Brain microvascular endothelial cell (primary cell): ENCODE data around the gene CLBA1.

Experiments
- DNase-seq: peaks from one replicate; pipeline ENCODE4 v3.0.0-alpha.2; 2020
- H3K27ac ChIP-seq: fragments of 250-450 bp; sonication (Bioruptor Pico); 2 replicates; pipeline ENCODE4 v1.5.1; 2020; ENCODE audit warnings: mild to moderate bottlenecking, moderate library complexity
- H3K27me3 ChIP-seq: fragments of 250-450 bp; sonication (Bioruptor Pico); replicated peaks from 2 replicates; pipeline ENCODE4 v1.5.1; 2020; ENCODE audit warnings: mild to moderate bottlenecking
- H3K36me3 ChIP-seq: fragments of 250-450 bp; sonication (Bioruptor Pico); replicated peaks from 2 replicates; pipeline ENCODE4 v1.5.1; 2020; ENCODE audit warnings: mild to moderate bottlenecking
- H3K4me3 ChIP-seq: 2 replicates; pipeline ENCODE4 v1.5.1; 2011; ENCODE audit warnings: low read depth, mild to moderate bottlenecking, control low read depth, low read length, moderate library complexity
- in situ Hi-C: cut with HindIII; loops from 2 replicates; pipeline ENCODE4 v1.10.0; 2017; ENCODE audit warnings: low sequenced_read_pairs, low pct_ligation_motif_present
- TF ChIP-seq, protein P1 (sequence below): IDR thresholded peaks from 2 replicates; pipeline ENCODE4 v1.5.1; 2011; ENCODE audit warnings: low read depth, mild to moderate bottlenecking, moderate library complexity, low read length, control low read depth, inconsistent platforms; ENCODE audit errors: missing control alignments

The CLBA1 gene

DNA sequence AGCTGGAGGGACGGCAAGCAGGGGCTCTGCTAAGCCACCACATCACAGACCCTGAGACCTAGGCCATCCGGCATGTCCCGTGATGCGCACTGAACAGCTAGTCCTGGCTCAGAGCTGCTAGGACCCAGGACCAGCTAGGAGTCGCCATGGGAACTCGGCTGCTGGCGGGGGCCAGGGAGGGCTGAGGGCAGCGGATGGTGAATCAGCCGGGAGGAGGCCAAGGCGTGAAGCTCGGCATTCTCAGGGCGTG is 12.5 kb upstream of the CLBA1 start:
- TF ChIP-seq, protein P1, sequence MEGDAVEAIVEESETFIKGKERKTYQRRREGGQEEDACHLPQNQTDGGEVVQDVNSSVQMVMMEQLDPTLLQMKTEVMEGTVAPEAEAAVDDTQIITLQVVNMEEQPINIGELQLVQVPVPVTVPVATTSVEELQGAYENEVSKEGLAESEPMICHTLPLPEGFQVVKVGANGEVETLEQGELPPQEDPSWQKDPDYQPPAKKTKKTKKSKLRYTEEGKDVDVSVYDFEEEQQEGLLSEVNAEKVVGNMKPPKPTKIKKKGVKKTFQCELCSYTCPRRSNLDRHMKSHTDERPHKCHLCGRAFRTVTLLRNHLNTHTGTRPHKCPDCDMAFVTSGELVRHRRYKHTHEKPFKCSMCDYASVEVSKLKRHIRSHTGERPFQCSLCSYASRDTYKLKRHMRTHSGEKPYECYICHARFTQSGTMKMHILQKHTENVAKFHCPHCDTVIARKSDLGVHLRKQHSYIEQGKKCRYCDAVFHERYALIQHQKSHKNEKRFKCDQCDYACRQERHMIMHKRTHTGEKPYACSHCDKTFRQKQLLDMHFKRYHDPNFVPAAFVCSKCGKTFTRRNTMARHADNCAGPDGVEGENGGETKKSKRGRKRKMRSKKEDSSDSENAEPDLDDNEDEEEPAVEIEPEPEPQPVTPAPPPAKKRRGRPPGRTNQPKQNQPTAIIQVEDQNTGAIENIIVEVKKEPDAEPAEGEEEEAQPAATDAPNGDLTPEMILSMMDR: no peak
- peak; percentile 94 for DNase-seq
- H3K27ac ChIP-seq: peak overlapping the region; percentile 6
- no peak overlapping the region for H3K4me3 ChIP-seq
- no peaks in the 10 kb centered on the region for H3K36me3 ChIP-seq
- in situ Hi-C loops: no loop called here
- H3K27me3 ChIP-seq: no peaks in the 10 kb centered on the region

DNA sequence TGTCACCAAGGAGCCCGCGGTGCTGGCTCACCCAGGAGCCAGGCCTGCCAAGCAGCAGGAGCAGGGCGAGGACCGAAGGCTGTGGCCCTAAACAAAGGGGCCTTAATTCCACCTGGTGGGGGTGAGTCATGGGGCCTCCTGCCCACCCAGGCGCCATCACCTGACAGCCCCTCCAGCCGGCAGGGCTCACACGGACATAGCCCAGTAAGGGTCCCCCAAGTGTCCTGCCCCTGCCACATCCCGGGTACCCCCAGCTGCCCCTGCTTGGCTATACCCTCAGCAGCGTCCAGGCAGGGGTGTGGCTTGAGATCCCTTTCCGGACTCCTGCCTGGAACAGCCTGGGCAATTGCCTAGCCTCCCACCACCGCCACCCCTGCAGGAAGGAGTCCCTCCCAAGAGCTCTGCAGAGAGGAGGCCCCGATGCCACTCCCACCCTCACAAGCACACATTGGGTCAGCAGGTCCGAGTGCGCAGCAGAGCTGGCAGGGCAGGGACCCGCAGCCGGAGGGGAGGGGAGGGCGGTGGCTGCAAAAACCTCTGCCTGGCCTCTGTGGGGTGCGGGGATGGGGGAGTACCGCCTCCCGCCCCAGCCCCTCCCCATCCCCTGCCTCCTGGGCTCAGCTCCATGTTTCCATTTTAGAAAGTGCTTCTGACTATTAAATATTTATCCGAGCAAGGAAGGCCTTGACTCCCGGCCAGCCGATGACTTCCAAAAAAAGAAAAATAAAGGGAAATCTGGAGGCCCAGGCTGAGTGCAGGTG is 12.0 kb upstream of the CLBA1 start:
- in situ Hi-C loops: no loop called here
- H3K27me3 ChIP-seq: no peaks in the 10 kb centered on the region
- H3K36me3 ChIP-seq: no peaks in the 10 kb centered on the region
- H3K4me3 ChIP-seq: peak overlapping the region; percentile 1
- no peak for DNase-seq
- TF ChIP-seq, protein P1: no peak
- H3K27ac ChIP-seq: peak overlapping the region; percentile 8

DNA sequence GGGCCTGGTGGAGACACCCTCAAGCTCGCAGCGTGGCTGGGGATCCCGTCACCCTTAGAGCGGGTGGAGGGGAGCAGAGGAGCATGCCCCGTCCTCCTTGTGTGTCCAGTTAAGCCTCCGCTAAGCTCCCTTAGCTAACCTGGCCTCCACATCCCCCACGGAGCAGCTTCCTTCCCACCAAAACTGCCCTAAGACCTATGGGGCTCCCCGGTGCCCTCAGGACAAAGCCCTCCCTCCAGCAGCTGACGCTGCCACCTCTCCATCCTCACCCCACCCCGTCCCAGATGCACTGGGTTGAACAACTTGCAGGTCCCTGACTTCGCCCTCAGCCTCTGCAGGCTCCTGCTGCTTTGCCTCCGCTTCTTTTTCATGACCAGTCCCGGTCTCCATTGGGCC is 11.4 kb upstream of the CLBA1 start:
- DNase-seq: no peak
- TF ChIP-seq, protein P1: no peak
- Histone ChIP-seq H3K36me3 (no peaks in the 10 kb centered on the region), H3K27ac (no peak overlapping the region), H3K27me3 (no peaks in the 10 kb centered on the region), H3K4me3 (no peak overlapping the region)
- in situ Hi-C loops: no loop called here

DNA sequence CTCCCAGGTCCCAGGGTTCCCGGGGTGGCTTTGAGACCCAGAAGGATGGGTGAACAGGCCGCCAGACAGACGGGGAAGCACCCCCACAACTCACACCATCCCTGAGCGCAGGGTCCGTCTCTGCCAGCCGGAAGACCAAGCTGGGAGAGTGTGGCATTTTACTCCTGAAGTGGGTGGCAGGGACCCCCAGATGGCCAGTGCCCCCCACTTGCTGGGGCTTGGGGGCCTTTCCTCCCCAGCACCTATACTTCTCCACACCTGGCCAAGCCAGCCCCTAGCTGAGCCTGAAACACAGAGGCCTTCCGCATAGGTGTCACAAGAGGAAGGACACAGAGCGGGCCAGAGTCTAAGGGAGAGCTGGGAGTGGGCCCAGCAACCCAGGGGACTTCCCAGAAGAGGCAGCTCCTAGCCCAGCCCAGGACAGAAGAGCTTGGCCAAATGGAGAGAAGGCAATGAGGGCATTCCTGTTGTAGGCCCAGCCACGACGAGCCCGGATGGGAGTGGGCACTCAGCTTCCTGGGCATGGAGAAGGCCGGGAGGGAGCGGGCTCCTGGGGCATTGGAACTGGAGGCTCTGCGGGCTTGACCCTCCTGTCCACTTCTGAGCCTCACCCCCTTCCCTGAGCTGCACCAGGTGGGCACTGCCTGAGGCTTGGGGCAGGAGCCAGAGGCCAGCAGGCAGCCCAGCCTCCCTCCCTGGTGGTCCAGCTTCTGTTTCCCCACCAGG is 10.8 kb upstream of the CLBA1 start:
- H3K27me3 ChIP-seq: no peaks in the 10 kb centered on the region
- no peak overlapping the region for H3K4me3 ChIP-seq
- H3K27ac ChIP-seq: no peak overlapping the region
- TF ChIP-seq, protein P1: no peak
- in situ Hi-C loops: no loop called here
- no peaks in the 10 kb centered on the region for H3K36me3 ChIP-seq
- no peak for DNase-seq

DNA sequence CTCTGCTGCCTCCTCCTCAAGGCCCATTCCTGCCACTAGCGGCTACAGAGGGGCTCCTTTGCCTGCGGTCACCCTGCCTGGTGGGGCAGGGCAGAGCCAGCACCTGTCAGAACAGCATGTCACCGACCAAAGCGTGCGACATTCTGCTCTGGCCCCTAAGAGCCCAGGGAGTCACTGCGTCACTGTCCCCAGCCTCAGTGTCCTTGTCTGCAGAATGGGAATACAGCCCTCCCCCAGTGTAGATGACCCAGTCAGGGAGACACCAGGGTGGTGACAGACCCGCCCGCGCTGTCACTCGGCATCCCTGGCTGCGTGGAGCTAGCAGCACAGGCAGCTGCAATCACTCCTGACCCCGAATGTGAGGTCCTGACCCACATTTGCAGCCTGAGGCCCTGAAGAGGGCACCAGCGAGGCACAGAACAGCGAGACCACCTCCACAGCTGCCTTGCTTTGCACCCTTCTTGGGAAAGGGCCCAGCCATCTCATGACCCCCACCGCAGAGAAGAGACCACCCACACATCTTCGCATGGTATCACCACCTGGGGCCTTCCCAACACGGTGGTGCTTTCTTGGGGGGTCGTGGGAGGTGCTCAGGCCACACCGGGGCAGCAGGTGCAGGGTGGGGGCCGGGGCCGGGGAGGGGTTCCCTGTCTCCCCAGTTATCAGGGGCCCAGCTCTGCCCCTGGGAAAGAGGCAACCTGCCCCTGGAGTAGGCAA is 9.9 kb upstream of the CLBA1 start:
- TF ChIP-seq, protein P1: peak; percentile 28
- in situ Hi-C loops: no loop called here
- H3K4me3 ChIP-seq: no peak overlapping the region
- no peaks in the 10 kb centered on the region for H3K36me3 ChIP-seq
- no peak for DNase-seq
- H3K27ac ChIP-seq: no peak overlapping the region
- no peaks in the 10 kb centered on the region for H3K27me3 ChIP-seq
